ENCODE measurements around the gene PPP4C. TPM values are rescaled to one million over a fixed set of nuclear protein-coding genes. Genes with fewer than 3 reads are reported as not detected.

PPP4C gene
- total and polyA plus RNA-seq, 2 of the 8 experiments (the other 6 are each of a cell fraction or from before 2014, with no cell fraction given), result 148 to 298 TPM

DNA sequence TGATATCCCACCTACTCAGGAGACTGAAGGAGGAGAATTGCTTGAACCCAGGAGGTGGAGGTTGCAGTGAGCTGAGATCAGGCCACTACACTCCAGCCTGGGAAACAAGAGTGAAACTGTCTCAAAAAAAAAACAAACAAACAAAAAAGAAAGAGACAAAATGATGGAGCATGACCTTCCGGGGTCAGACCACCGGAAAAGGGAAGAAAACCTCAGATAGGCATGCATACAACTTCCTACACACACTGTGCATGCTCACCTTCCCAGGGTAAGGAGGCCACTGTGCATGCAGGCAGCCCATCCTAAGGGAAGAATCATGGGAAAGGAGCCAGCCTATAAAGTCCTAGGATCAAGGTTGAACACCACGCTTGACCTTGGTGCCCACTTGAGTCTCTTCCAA lies 56.8 kb downstream of the PPP4C start:
- Histone ChIP-seq H3K23me2 (ENCODE audit: low read depth, low read length) (no peaks in the 10 kb centered on the region), H4K5ac (ENCODE audit: insufficient read length, low read depth, low read length) (no peak overlapping the region), H3K23ac (ENCODE audit: insufficient read length) (no peak overlapping the region), H2BK15ac (ENCODE audit: low read length) (no peak overlapping the region), H4K20me1 (replicated peaks in 1 of 2; ENCODE audit: control insufficient read depth in 1 of 2, insufficient read depth in 2 of 2, low read length in 2 of 2) (no peaks in the 10 kb centered on the region), H2BK12ac (ENCODE audit: low read depth, low read length) (no peak overlapping the region), H2BK20ac (ENCODE audit: low read length) (no peak overlapping the region), H3K4ac (replicated peaks; ENCODE audit: insufficient read length, low read depth, low read length) (no peak overlapping the region), H3K9me3 (ENCODE audit: insufficient read depth in 2 of 2, low read depth in 1 of 2, low read length in 1 of 2) (no peaks in the 10 kb centered on the region), H3K36me3 (ENCODE audit: control insufficient read depth in 2 of 4, insufficient read depth in 4 of 4, low read length in 3 of 4) (no peaks in the 10 kb centered on the region), H2AFZ (ENCODE audit: low read length) (no peak overlapping the region), H3K79me1 (ENCODE audit: low read depth, low read length) (no peaks in the 10 kb centered on the region), H3K4me1 (replicated peaks in 1 of 4; ENCODE audit: control insufficient read depth in 3 of 4, insufficient read depth in 4 of 4, low read length in 3 of 4) (no peaks in the 10 kb centered on the region), H3K9ac (replicated peaks in 1 of 4; ENCODE audit: extremely low read depth in 1 of 4, low read depth in 3 of 4, low read length in 3 of 4) (no peak overlapping the region), H3K27me3 (replicated peaks in 1 of 4; ENCODE audit: control insufficient read depth in 3 of 4, extremely low read depth in 1 of 4, insufficient read depth in 3 of 4, low read length in 3 of 4) (no peaks in the 10 kb centered on the region; a peak in 2 of 7 replicates), H3K18ac (ENCODE audit: extremely low read depth, low read length) (no peak overlapping the region), H3K4me3 (ENCODE audit: extremely low read depth in 1 of 4, insufficient read depth in 2 of 4, low read depth in 3 of 4, low read length in 4 of 4) (no peak overlapping the region), H3K56ac (replicated peaks; ENCODE audit: insufficient read length, low read depth, low read length) (no peak overlapping the region), H4K91ac (replicated peaks; ENCODE audit: insufficient read length, low read length) (no peak overlapping the region), H3K14ac (ENCODE audit: insufficient read length) (no peak overlapping the region), H2BK5ac (ENCODE audit: low read depth, low read length) (no peak overlapping the region), H3K4me2 (ENCODE audit: insufficient read depth in 1 of 2, low read depth in 2 of 2, low read length in 2 of 2) (no peak overlapping the region), H4K8ac (ENCODE audit: extremely low read depth, insufficient read depth, low read length) (no peak overlapping the region), H2BK120ac (replicated peaks; ENCODE audit: low read depth, low read length) (no peak overlapping the region), H3K27ac (ENCODE audit: low read depth, low read length) (no peak overlapping the region), H3K79me2 (ENCODE audit: control insufficient read depth in 1 of 2, insufficient read depth in 2 of 2, low read length in 2 of 2) (no peaks in the 10 kb centered on the region), H2AK5ac (ENCODE audit: low read depth, low read length) (no peak overlapping the region)
- ChIA-PET CTCF (ENCODE audit: partially characterized antibody) (no interaction called here), POLR2A (ENCODE audit: partially characterized antibody) (interaction anchor here (0.7 kb wide), 1 partner anchor 10 kb away, joined by 3 read pairs; no protein-coding TSS in a partner anchor)
- WGBS, 2 experiments (ENCODE audit: extremely low coverage in 1 of 2, insufficient coverage in 1 of 2, insufficient read length in 1 of 2, insufficient replicate concordance in 2 of 2, low coverage in 1 of 2, low lambda C conversion rate in 2 of 2, missing lambda C conversion rate in 1 of 2), result 84% methylated on average over 3 of the region's 3 CpGs; no CpG with 5 or more reads in 1 of the 2 experiments
- FAIRE-seq, result no peak
- no peak for TF ChIP-seq NANOG (IDR thresholded peaks at IDR 0.05; ENCODE audit: insufficient read depth, low read depth, low read length, poor library complexity, severe bottlenecking)
- no peak for TF ChIP-seq CBX5 (IDR thresholded peaks at IDR 0.05; ENCODE audit: low read depth, low read length)
- no peak for TF ChIP-seq POU5F1 (IDR thresholded peaks at IDR 0.05; ENCODE audit: low read depth, low read length)
- TF ChIP-seq POLR2AphosphoS5 (IDR thresholded peaks at IDR 0.05; ENCODE audit: low read depth, low read length), result no peak
- TF ChIP-seq POLR2A (IDR thresholded peaks at IDR 0.05; ENCODE audit: control extremely low read depth in 1 of 2, low read depth in 2 of 2, low read length in 2 of 2), result no peak
- TF ChIP-seq BRCA1 (IDR thresholded peaks at IDR 0.05; ENCODE audit: low read depth, low read length), result no peak
- TF ChIP-seq YY1 (IDR thresholded peaks at IDR 0.05; ENCODE audit: low read depth, low read length), result no peak
- TF ChIP-seq TAF7 (optimal IDR thresholded peaks at IDR 0.05; ENCODE audit: borderline replicate concordance, low read depth, low read length), result no peak
- TF ChIP-seq JUND (IDR thresholded peaks at IDR 0.05; ENCODE audit: low read length), result no peak
- TF ChIP-seq RNF2 (IDR thresholded peaks at IDR 0.05; ENCODE audit: borderline replicate concordance, low read depth, low read length, missing control alignments, poor library complexity, severe bottlenecking), result no peak
- DNase-seq (ENCODE audit: low read depth in 1 of 2, low spot score in 2 of 2), result no peak
